Measurements from ENCODE around the gene PTPDC1. TPM values are rescaled to one million over a fixed set of nuclear protein-coding genes. Genes with fewer than 3 reads are reported as not detected.

Gene PTPDC1
- total and polyA plus RNA-seq, 2 of the 8 experiments (the other 6 are each of a cell fraction or from before 2014, with no cell fraction given): 4.1 to 7.3 TPM

DNA sequence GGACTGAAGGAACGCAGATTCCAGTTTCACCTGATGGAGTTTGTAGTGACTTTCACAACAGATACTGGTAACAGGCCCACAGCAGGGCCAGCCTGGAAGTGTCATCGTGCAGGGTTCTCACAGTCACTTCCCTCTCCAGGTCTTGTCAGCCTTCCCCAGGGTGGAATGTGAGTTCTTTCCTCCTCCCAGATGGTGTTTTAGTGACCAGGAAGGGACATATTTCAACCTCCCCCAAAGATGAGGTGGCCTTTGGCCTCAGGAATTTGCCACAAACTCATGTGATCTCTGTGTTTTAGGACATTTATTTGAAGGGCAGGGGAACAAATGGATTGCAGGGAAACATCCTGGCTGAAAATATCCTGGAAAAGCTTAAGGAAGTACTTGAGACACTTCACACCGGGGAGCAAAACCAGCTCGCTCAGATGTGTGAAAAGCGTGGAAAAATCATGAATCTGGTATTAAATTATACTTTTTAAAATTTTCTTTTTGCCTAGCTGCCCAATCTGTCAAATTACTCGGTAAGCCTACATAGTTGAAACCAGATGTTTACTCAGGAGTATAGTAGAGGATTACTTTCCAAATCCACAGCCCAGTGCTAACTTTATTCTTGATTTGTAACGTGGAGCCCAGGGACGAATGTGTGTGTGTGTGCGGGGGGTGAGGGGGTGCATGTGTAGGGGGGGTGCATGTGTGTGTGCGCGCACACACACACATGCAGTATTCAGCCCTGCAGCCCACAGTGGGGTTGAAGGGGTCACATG lies 66.8 kb downstream of the PTPDC1 start:
- CTCF ChIA-PET (ENCODE audit: partially characterized antibody): no interaction called here
- no peak for FAIRE-seq
- 0 out of 2 replicates have a peak, but pooled peaks cover 2% of the 10 kb centered on the region for H3K23me2 ChIP-seq (ENCODE audit: low read depth, low read length)
- TF ChIP-seq NRF1 (IDR thresholded peaks at IDR 0.05; ENCODE audit: low read depth, low read length): no peak
- no peak for TF ChIP-seq POLR2AphosphoS5 (IDR thresholded peaks at IDR 0.05; ENCODE audit: low read depth, low read length)
- TF ChIP-seq RNF2 (IDR thresholded peaks at IDR 0.05; ENCODE audit: borderline replicate concordance, low read depth, low read length, missing control alignments, poor library complexity, severe bottlenecking): no peak
- no peak for TF ChIP-seq RBBP5 (IDR thresholded peaks at IDR 0.05; ENCODE audit: borderline replicate concordance, low read depth, low read length)
- TF ChIP-seq, protein P1, sequence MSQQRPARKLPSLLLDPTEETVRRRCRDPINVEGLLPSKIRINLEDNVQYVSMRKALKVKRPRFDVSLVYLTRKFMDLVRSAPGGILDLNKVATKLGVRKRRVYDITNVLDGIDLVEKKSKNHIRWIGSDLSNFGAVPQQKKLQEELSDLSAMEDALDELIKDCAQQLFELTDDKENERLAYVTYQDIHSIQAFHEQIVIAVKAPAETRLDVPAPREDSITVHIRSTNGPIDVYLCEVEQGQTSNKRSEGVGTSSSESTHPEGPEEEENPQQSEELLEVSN (IDR thresholded peaks at IDR 0.05): no peak
- TF ChIP-seq POU5F1 (IDR thresholded peaks at IDR 0.05; ENCODE audit: low read depth, low read length): no peak
- no peak for TF ChIP-seq HDAC6 (IDR thresholded peaks at IDR 0.05; ENCODE audit: low read depth, low read length)
- no peak for TF ChIP-seq CBX8 (IDR thresholded peaks at IDR 0.05; ENCODE audit: borderline replicate concordance, low read depth, low read length)
- TF ChIP-seq CEBPB (IDR thresholded peaks at IDR 0.05; ENCODE audit: low read depth, low read length): no peak
- TF ChIP-seq, protein P2, sequence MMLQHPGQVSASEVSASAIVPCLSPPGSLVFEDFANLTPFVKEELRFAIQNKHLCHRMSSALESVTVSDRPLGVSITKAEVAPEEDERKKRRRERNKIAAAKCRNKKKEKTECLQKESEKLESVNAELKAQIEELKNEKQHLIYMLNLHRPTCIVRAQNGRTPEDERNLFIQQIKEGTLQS (IDR thresholded peaks at IDR 0.05; ENCODE audit: insufficient read depth, low read depth, low read length): no peak

More for the DNA sequence above, 66.8 kb downstream of the PTPDC1 start:
- DNase-seq (ENCODE audit: low read depth in 1 of 2, low spot score in 2 of 2): no peak
- Histone ChIP-seq H3K79me1 (ENCODE audit: low read depth, low read length) (no peaks in the 10 kb centered on the region), H2BK120ac (replicated peaks; ENCODE audit: low read depth, low read length) (no peak overlapping the region), H2AK5ac (ENCODE audit: low read depth, low read length) (0 out of 2 replicates have a peak overlapping the region, but pooled peaks have one; percentile 6), H3K14ac (ENCODE audit: insufficient read length) (no peak overlapping the region), H3K36me3 (ENCODE audit: control insufficient read depth in 2 of 4, insufficient read depth in 4 of 4, low read length in 3 of 4) (no peaks in the 10 kb centered on the region), H2BK5ac (ENCODE audit: low read depth, low read length) (peak overlapping the region; percentile 12; the same call in 1 of the 2 replicates), H3K18ac (ENCODE audit: extremely low read depth, low read length) (no peak overlapping the region; the same call in 1 of the 2 replicates), H2BK12ac (ENCODE audit: low read depth, low read length) (peak overlapping the region; percentile 27), H2BK20ac (ENCODE audit: low read length) (peak overlapping the region; percentile 95; the same call in 1 of the 2 replicates), H3K27ac (ENCODE audit: low read depth, low read length) (no peak overlapping the region), H3K4me3 (ENCODE audit: extremely low read depth in 1 of 4, insufficient read depth in 2 of 4, low read depth in 3 of 4, low read length in 4 of 4) (no peak overlapping the region), H2AFZ (ENCODE audit: low read length) (peak overlapping the region; percentile 81; the same call in 1 of the 2 replicates), H3K79me2 (ENCODE audit: control insufficient read depth in 1 of 2, insufficient read depth in 2 of 2, low read length in 2 of 2) (no peaks in the 10 kb centered on the region), H3K4me1 (replicated peaks in 1 of 4; ENCODE audit: control insufficient read depth in 3 of 4, insufficient read depth in 4 of 4, low read length in 3 of 4) (peaks cover 10 to 17% (median 13%) of the 10 kb centered on the region in 4 experiments), H2BK15ac (ENCODE audit: low read length) (peak overlapping the region; percentile 93; the same call in 1 of the 2 replicates), H3K4ac (replicated peaks; ENCODE audit: insufficient read length, low read depth, low read length) (no peak overlapping the region), H4K5ac (ENCODE audit: insufficient read length, low read depth, low read length) (no peak overlapping the region), H3K9me3 (ENCODE audit: insufficient read depth in 2 of 2, low read depth in 1 of 2, low read length in 1 of 2) (no peaks in the 10 kb centered on the region), H4K20me1 (replicated peaks in 1 of 2; ENCODE audit: control insufficient read depth in 1 of 2, insufficient read depth in 2 of 2, low read length in 2 of 2) (no peaks in the 10 kb centered on the region), H3K27me3 (replicated peaks in 1 of 4; ENCODE audit: control insufficient read depth in 3 of 4, extremely low read depth in 1 of 4, insufficient read depth in 3 of 4, low read length in 3 of 4) (no peaks in the 10 kb centered on the region; a peak in 1 of 7 replicates), H4K91ac (replicated peaks; ENCODE audit: insufficient read length, low read length) (peak overlapping the region; percentile 34), H4K8ac (ENCODE audit: extremely low read depth, insufficient read depth, low read length) (no peak overlapping the region), H3K4me2 (ENCODE audit: insufficient read depth in 1 of 2, low read depth in 2 of 2, low read length in 2 of 2) (peak overlapping the region in 1 of 2 experiments; percentile 18; a peak in 2 of 4 replicates), H3K56ac (replicated peaks; ENCODE audit: insufficient read length, low read depth, low read length) (no peak overlapping the region), H3K9ac (replicated peaks in 1 of 4; ENCODE audit: extremely low read depth in 1 of 4, low read depth in 3 of 4, low read length in 3 of 4) (no peak overlapping the region), H3K23ac (ENCODE audit: insufficient read length) (no peak overlapping the region)
- POLR2A ChIA-PET (ENCODE audit: partially characterized antibody): interaction anchor here (0.7 to 6.9 kb wide), 3 partner anchors 9 to 66 kb away, joined by 3 to 38 read pairs (median 3); no protein-coding TSS in a partner anchor
- 92% methylated on average over 11 of the region's 11 CpGs; no CpG with 5 or more reads in 1 of the 2 experiments for WGBS, 2 experiments (ENCODE audit: extremely low coverage in 1 of 2, insufficient coverage in 1 of 2, insufficient read length in 1 of 2, insufficient replicate concordance in 2 of 2, low coverage in 1 of 2, low lambda C conversion rate in 2 of 2, missing lambda C conversion rate in 1 of 2)
